HG03354 (cell line): ENCODE measurements around the gene AKT3.
A peak's percentile ranks its signal among the peaks of the same experiment; 100 is the strongest.

ENCODE experiments used
- ATAC-seq: cut with Tn5 transposase; IDR thresholded peaks from one replicate; pipeline ENCODE4 v1.9.1; 2021; ENCODE audit warnings: mild to moderate bottlenecking; ENCODE audit not compliant: unreplicated experiment, poor library complexity, severe bottlenecking

Gene AKT3

DNA sequence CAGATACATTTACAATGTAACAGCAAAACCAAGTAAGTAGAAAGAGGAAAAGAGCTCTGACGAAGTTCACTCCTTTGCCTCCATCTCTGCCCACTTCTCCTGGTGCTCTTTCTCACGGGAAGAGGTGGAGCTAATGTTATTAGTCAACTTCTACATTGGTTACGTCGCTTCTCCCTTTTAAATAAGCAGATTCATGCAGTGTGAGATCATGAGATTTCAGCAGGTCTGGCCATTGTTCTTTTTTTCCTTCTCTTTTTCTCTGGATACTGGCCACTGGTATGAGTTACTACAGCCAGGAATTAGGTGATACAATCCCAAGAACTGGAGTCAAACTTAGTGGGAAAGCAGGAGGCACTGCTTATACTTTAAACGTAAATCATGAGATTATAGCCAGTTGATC is 207.1 kb downstream of the AKT3 start:
- ATAC-seq = no peak

DNA sequence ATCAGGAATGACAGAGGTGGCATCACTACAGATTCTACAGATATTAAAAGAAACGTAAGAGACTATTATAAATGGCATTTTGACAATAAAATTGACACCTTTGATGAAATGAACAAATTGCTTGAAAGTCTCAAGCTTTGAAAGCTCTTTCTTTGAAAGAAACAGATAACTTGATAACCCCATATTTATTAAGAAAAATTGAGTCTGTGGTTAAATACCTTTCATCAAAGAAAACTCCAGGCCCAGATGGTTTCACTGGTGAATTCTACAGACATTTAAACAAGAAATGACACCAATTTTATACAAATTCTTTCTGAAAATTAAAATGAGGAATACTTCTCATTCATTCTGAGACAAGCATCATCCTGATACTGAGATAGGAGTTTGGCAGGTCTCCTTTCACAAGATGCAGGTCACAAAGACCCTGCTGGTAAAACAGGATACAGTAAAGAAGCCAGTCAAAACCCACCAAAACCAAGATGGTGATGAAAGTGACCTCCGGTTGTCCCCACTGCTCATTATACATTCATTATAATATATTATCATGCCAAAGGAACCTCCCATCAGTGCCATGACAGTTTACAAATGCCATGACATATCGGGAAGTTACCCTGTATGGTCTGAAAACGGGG is 210.9 kb downstream of the AKT3 start:
- no peak for ATAC-seq

DNA sequence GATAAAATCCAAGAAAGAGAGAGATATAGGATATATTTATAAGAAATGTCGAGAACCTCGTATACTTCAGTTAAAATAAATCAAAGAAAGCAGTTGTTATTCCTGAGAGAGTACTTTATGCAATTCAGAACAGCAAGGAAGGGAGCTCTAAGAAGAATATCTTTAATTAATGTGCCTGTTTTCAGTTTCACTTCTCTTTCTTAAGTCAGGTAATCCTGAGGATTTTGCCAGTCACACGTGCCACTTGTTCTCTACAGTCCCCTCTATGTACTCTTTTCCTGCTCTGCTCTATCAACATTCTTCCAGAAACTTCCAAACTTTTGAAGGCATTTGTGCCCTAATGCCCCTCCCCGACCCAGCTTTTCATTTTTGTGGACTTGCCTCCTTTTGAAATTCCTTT is 211.9 kb downstream of the AKT3 start:
- ATAC-seq = no peak

DNA sequence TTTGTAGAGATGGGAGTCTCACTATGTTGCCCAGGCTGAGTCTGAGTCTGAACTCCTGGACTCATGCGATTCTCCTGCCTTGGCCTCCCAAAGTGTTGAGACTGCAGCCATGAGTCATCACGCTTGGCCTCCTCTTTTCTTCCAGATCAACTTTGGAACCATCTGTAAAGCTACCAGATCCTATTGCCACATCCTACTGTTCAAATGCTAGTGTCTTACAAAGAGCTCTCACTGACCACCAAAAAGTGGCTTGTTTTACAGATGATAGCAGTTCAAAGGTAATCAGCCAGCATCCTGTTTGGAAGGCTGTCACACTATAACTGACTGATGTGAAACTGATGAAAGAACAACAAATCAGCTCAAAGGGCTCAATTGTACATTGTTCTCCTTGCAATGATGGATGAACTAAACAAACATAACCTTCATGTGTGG is 221.6 kb downstream of the AKT3 start:
- ATAC-seq = no peak

DNA sequence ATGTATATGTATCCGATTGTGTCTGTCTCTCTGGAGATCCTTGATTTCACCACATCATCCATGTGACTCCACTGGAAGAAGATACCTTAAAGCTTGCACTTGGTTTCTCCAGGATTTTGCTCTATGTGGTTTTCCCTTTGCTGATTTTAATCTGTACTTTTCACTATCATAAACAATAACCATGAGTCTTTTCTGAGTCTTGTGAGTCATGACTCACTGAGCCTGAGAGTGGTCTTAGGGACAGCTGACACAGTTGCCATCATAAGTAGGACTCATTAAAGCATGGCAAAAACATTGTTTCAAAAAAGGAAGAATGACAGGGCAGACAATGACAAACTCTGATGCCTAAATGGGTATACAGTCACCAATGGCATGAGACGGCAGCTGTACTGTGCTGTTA is 226.2 kb downstream of the AKT3 start:
- ATAC-seq = no peak

DNA sequence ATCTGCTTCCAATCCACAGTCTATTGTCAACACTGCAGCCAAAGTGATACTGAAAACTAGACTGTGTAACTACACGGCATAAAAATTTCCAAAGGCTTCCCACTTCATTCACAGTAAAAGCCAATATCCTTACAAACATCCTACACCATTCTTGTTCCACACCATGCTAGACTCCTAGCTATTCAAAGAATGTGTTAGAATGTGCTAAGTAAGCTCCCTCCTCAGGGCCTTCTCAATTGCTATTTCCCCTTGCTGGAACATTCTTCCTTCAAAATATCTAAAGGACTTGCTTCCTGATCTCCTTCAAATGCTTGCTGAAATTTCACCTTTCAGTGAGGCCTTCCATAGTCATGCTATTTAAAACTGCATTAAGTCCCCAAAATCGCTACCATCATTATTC is 228.1 kb downstream of the AKT3 start:
- no peak for ATAC-seq

DNA sequence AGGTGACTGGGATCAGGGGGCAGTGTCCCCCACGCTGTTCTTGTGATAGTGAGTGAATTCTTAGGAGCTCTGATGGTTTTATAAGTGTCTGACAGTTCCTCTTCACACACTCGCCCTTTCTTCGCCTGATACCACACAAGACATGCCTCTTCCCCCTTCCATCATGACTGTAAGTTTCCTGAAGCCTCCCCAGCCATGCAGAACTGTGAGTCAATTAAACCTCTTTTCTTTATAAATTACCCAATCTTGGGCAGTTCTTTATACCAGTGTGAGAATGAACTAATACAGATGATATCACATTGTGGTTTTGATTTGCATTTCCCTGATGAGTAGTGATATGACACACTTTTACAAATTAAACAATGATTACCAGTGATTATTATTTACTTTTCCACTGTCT is 229.9 kb downstream of the AKT3 start:
- no peak for ATAC-seq

DNA sequence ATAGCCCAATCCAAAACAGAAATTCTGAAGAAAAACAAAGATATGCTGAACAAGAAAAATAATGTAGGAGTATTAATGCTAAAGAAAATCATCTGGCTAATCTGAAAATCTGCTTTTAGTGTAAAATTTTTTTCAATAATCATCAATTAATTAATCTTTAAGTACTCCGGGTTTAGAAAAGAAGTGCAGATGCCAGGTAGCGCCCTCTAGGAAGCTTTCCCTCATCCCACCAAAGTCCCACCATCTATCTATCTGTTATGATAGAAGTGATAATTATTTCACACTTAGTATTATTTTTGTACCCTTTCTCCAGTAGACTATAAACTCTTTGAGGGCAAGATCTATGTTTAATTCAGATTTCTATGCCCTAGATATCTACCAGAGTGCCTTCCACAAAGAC is 240.3 kb downstream of the AKT3 start:
- ATAC-seq = no peak

DNA sequence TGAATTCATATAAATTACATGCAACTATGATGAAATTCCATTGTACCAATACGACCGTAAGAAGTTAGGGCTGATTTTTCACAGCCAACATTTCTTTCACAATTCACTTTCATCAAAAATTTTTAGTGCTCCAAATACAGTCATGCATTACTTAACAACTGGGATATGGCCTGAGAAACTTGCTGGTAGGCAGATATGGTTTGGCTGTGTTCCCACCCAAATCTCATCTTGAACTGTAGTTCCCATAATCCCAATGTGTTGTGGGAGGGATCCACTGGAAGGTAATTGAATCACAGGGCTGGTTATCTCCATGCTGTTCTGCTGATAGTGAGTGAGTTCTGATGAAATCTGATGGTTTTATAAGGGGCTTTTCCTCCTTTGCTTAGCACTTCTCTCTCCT is 244.4 kb downstream of the AKT3 start:
- ATAC-seq = no peak

DNA sequence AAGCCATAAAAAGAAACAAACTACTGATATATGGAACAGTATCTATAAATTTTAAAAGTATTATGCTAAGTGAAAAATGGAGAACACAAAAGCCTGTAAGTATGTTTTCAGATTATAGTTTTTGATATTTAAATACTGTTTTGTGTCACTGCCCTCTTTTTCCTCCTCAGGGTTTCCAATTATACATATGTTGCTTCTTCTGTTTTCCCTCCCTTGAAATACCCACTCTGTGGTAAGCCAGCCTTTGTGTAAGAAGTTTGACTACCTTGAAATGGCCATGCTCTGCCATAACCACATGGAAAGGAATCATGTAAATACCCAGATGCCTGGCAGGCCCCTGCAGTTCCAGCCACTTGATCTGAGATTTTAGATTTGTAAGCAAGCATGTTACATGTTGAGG is 248.3 kb downstream of the AKT3 start:
- ATAC-seq = no peak

DNA sequence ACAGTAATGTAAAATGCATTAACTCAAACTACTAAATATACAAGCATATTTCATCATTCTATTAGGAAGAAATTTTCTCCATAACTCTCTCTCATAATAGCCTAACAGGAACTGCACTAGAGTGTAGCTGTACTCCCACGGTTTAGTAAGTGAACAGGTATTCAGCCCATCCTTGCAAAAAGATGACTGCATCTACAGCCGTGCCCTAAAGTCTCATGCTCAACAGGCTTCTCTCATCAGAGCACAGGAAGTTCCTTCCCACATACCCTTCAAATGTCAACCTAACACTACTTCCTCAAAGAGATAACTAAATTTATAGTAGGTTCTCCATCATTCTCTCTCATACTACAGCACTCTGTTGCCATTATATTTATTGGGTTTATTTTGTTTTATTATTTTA is 251.6 kb downstream of the AKT3 start:
- ATAC-seq = no peak

DNA sequence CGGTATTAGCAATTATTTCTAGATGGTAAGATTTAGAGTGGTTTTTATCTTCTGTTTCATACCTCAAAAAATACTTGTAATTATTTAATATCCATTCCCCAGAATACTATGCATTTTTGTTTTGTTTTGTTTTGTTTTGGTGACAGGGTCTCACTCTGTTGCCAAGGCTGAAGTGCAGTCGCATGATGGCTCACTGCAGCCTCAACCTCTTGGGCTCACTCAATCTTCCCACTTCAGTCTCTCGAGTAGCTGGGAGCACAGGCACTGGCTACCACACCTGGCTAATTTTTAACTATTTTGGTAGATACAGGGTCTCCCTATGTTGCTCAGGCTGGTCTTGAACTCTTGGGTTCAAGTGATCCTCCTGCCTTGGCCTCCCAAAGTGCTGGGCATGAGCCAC is 252.7 kb downstream of the AKT3 start:
- no peak for ATAC-seq

DNA sequence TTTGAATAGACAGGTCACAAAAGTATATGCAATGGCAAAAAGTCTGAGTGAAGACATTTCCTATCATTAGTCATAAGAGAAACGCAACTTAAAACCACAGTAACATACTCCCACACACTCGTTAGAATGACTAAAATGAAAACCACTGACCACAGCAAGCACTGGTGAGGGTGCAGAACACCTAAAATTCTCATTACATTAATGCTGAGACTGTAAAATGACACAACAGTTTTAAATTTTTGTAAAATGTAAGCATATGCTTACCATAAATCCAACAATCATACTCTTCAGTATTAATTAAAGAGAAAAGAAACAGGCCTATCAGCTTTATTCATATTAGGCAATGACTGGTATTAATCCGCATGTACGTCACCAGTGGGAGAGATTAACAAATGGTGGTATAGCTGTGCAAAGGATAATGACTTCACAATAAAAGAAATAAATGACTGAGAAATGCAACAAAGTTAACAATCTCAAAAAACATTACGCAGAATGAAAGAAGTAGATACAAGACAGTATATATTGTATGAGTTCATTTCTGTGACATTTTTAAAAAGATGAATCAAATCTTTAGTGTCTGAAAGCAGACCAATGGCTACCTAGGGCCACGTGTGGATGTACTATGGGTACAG is 253.5 kb downstream of the AKT3 start:
- ATAC-seq = peak; percentile 99

DNA sequence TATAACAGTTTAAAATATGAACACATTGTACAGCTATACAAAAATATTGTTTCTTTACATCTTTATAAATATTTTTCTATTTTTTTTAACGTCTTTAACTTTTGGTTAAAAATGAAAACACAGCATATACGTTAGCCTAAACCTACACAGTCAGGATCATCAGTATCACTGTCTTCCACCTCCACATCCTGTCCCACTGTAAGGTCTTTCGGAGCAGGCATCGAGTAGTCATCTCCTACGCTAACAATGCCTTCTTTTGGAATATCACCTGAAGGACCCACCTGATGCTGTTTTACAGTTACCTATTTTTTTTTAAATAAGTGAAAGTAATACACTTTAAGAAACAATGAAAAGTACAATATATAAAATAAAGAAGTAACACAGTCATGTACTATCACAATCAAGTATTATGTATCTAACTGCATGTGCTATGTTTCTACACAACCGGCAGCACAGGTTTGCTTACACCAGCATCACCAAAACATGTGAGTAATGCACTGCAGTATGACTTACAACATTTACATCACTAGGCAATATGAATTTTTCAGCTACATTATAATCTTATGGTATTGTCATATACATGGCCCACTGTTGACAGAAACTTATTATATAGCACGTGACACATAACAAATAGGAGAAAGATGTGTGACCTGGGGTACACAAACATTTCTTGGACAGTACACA is 254.4 kb downstream of the AKT3 start:
- ATAC-seq = peak; percentile 21

DNA sequence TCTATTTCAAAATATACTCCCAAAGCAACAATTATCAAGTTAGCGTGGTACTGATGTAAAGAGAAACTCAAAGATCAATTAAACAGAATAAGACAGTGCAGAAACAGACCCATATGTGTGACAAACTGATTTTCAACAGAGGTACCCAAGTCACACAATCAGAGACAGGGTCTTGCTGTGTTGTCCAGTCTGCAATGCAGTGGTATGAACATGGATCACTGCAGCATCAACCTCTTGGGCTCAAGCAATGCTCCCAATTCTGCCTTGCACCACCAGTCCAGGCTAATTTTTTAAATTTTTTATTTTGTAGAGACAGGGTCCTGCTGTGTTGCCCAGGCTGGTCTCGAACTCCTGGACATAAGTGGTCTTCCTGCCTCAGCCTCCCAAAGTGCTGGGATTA is 255.6 kb downstream of the AKT3 start:
- ATAC-seq = no peak

DNA sequence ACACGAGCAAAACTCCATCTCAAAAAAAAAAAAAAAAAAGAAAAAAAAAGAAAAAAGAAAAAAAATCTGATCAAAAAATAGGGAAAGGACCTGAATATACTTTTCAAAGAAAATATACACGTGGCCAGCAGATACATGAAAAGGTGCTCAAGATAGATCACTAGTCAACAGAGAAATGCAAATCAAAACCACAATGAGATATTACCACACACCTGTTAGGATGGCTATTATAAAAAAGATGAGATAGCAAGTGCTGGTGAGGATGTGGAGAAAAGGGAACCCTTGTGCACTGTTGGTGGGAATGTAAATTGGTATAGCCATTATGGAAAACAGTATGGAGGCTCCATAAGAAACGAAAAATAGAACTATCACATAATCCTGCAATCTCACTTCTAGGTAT is 260.8 kb downstream of the AKT3 start:
- peak; percentile 83 for ATAC-seq

DNA sequence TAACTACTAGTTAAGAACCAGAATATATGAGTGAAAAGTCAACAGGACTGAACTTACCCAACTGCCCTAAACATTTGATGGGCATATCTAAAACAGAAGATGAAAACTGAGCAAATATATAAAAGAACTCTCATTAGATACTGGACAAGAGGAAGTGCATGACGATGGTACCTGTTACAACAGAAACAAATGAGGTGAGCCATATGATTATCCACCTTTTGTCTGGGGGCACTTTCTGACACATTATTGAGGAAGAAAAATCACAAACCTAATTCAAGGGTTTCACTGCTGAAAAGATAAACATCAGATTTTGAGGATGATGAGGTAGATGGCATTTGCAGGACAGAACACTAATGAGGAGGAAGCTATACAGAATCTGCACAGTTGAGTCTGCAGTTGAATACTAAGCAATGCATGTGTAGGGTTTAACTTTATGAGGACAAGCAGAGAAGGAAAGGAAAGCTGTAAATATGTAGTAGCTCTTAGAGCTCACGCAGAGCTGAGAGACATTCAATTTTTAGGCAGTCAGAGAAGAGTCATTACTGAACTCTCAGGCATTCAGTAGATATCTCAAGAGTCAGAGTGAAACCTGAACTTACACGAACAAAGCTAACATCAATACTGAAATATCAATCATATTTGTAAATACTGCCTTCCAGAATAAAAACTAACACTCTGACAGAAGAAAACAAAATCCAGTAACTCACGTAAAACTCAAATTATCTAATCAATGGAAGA is 262.1 kb downstream of the AKT3 start:
- ATAC-seq = peak; percentile 91

DNA sequence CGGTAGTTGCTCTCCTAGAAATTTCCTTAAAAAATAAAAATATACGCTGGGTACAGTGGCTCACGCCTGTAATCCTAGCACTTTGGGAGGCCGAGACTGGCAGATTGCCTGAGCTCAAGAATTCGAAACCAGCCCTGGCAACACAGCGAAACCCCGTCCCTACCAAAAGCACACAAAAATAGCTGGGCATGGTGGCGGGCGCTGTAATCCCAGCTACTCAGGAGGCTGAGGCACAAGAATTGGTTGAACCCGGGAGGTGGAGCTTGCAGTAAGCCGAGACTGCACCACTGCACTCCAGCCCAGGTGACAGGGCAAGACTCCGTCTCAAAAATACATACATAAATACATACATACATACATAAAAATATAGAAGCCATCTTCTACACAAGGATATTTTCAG is 262.8 kb downstream of the AKT3 start:
- no peak for ATAC-seq

DNA sequence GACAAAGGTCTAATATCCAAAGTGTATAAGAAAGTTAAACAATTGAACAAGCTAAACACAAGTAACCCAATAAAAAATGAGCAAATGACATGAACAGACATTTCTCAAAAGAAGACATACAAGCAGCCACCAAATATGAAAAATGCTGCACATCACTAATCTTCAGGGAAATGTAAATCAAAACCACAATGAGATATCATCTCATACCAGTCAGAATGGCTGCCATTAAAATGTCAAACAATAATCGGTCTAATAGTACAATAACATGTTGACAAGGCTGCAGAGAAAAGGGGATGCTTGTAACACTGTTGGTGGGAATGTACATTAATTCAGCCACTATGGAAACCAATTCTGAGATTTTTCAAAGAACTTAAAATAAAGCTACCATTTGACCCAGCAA is 264.1 kb downstream of the AKT3 start:
- ATAC-seq = no peak

DNA sequence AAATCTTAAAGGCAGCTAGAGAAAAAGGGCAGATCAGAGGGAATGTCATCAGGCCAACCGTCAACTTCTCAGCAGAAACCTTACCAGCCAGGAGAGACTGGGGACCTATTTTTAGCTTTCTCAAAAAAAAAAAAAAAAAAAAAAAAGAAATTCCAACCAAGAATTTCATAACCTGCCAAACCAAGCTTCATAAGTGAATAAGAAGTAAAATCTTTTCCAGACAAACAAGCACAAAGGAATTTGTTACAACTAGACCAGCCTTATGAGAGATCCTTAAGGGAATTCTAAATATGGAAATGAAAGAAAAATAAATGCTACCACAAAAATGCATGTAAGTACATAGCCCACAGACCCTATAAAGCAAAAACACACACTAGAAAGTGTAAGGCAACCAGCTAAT is 267.7 kb downstream of the AKT3 start:
- ATAC-seq = no peak

DNA sequence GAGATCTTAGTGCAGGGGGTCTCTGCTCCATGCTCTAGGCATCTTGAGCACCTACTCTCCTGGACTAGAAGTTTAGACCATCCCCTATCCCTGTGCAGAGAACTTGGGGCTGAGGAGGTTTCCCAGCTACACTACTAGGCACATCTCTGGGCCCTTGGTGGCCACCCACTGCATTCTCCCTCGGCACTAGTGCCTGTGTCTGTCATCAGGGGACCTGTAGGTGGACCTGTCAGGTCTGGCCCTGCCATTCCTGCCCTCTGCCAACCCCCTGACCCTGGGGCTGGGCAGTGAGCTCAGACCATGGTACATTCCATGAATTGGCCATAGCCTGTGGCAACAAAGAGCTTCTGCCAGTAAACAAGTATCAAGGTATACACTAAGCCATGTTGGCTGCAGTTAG is 269.1 kb downstream of the AKT3 start:
- ATAC-seq = no peak
